HL-60 (cell line): ENCODE results near the gene TMCO1.
"Not testable (repeated sequence)": the region's sequence is repeated elsewhere in the genome, so short reads cannot be mapped to it uniquely, and the experiment has no call there.

ENCODE experiments used
- CTCF ChIP-seq: IDR thresholded peaks from one replicate; pipeline ENCODE4 v1.5.1; 2011; ENCODE audit warnings: low read length, control low read depth, inconsistent platforms; ENCODE audit not compliant: insufficient read depth
- TF ChIP-seq, protein P1 (sequence below): IDR thresholded peaks from 2 replicates; pipeline ENCODE4 v1.6.1; 2012; ENCODE audit warnings: low read depth; ENCODE audit not compliant: insufficient replicate concordance

- TF ChIP-seq, protein P1, sequence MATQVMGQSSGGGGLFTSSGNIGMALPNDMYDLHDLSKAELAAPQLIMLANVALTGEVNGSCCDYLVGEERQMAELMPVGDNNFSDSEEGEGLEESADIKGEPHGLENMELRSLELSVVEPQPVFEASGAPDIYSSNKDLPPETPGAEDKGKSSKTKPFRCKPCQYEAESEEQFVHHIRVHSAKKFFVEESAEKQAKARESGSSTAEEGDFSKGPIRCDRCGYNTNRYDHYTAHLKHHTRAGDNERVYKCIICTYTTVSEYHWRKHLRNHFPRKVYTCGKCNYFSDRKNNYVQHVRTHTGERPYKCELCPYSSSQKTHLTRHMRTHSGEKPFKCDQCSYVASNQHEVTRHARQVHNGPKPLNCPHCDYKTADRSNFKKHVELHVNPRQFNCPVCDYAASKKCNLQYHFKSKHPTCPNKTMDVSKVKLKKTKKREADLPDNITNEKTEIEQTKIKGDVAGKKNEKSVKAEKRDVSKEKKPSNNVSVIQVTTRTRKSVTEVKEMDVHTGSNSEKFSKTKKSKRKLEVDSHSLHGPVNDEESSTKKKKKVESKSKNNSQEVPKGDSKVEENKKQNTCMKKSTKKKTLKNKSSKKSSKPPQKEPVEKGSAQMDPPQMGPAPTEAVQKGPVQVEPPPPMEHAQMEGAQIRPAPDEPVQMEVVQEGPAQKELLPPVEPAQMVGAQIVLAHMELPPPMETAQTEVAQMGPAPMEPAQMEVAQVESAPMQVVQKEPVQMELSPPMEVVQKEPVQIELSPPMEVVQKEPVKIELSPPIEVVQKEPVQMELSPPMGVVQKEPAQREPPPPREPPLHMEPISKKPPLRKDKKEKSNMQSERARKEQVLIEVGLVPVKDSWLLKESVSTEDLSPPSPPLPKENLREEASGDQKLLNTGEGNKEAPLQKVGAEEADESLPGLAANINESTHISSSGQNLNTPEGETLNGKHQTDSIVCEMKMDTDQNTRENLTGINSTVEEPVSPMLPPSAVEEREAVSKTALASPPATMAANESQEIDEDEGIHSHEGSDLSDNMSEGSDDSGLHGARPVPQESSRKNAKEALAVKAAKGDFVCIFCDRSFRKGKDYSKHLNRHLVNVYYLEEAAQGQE = not testable (repeated sequence)
- not testable (repeated sequence) for TF ChIP-seq CTCF
Measured at GRCh38 chr1:165804513-165804912, 35.8 kb upstream of the TMCO1 start.
